SK-N-SH (cell line): ENCODE data around the gene SLC13A1. TPM values are rescaled to one million over a fixed set of nuclear protein-coding genes. Genes with fewer than 3 reads are reported as not detected.

Source experiments
- CTCF ChIA-PET: fragments of 300-600, 350-600 bp; formaldehyde crosslinking; extraction: SDS; loops from one replicate; lab custom pipeline; 2021; lab: Yijun Ruan, JAX
- POLR2A ChIA-PET: fragments of 350-600 bp; sonication (Branson Sonifier 250); formaldehyde crosslinking; extraction: SDS; loops from one replicate; lab custom pipeline; 2020; ENCODE audit warnings: antibody characterized with exemption, inconsistent platforms; lab: Yijun Ruan, JAX
- DNase-seq: peaks from one replicate; pipeline ENCODE4 v3.0.0; 2012
- H2AFZ ChIP-seq: fragments of 200-600 bp; sonication (generic); 2 replicates; pipeline ENCODE4 v1.8.1; 2016; ENCODE audit warnings: antibody characterized with exemption, mild to moderate bottlenecking, low read depth
- H3F3A ChIP-seq: fragments of 200-600 bp; sonication (generic); replicated peaks from 2 replicates; pipeline ENCODE3; 2016; ENCODE audit warnings: antibody characterized with exemption, mild to moderate bottlenecking; ENCODE audit not compliant: insufficient read depth
- H3K27ac ChIP-seq, 2 experiments: fragments of 200-500 bp in 1 of 2; fragments of 200-600 bp in 1 of 2; sonication (Bioruptor generic) in 1 of 2; sonication (generic), shearing (Covaris generic) in 1 of 2; 2 replicates each; pipeline versions ENCODE4 v1.5.1 to v1.6.1; 2014 to 2016; ENCODE audit warnings: low read depth in 2 of 2, inconsistent platforms in 1 of 2, low read length in 1 of 2, mild to moderate bottlenecking in 1 of 2, mixed read lengths in 1 of 2
- H3K27me3 ChIP-seq: fragments of 200-600 bp; sonication (generic), shearing (Covaris generic); 2 replicates; pipeline ENCODE4 v1.6.1; 2016; ENCODE audit warnings: mixed run types; ENCODE audit not compliant: insufficient read depth
- H3K36me3 ChIP-seq, 2 experiments: fragments of 200-500 bp in 1 of 2; fragments of 200-600 bp in 1 of 2; sonication (Bioruptor generic) in 1 of 2; sonication (generic) in 1 of 2; replicated peaks in 1 of 2; 2 replicates each; pipeline versions ENCODE3 to v1.5.1; 2014 to 2016; ENCODE audit warnings: low read length in 1 of 2, mild to moderate bottlenecking in 1 of 2; ENCODE audit not compliant: insufficient read depth in 2 of 2, control insufficient read depth in 1 of 2
- H3K4me1 ChIP-seq, 2 experiments: fragments of 200-500 bp in 1 of 2; fragments of 200-600 bp in 1 of 2; sonication (Bioruptor generic) in 1 of 2; sonication (generic), shearing (Covaris generic) in 1 of 2; 2 replicates each; pipeline versions ENCODE4 v1.5.1 to v1.6.1; 2014 to 2016; ENCODE audit warnings: low read depth in 1 of 2, low read length in 1 of 2, mixed run types in 1 of 2; ENCODE audit not compliant: insufficient read depth in 2 of 2, control insufficient read depth in 1 of 2
- H3K4me2 ChIP-seq: fragments of 200-600 bp; sonication (generic), shearing (Covaris generic); 2 replicates; pipeline ENCODE4 v1.6.1; 2017; ENCODE audit warnings: mixed run types
- H3K4me3 ChIP-seq, 2 experiments: fragments of 200-500 bp in 1 of 2; fragments of 200-600 bp in 1 of 2; sonication (Bioruptor generic) in 1 of 2; sonication (generic), shearing (Covaris generic) in 1 of 2; 2 replicates each; pipeline versions ENCODE4 v1.5.1 to v1.8.1; 2014 to 2016; ENCODE audit warnings: low read depth in 2 of 2, inconsistent platforms in 1 of 2, low read length in 1 of 2, mild to moderate bottlenecking in 1 of 2, mixed read lengths in 1 of 2, moderate library complexity in 1 of 2
- H3K79me2 ChIP-seq: fragments of 200-600 bp; sonication (generic); 2 replicates; pipeline ENCODE4 v1.8.1; 2017; ENCODE audit warnings: mild to moderate bottlenecking; ENCODE audit not compliant: insufficient read depth
- H3K9ac ChIP-seq: fragments of 200-600 bp; sonication (generic); 2 replicates; pipeline ENCODE4 v1.6.1; 2017; ENCODE audit warnings: mixed run types
- H3K9me2 ChIP-seq: fragments of 200-600 bp; sonication (generic); 2 replicates; pipeline ENCODE4 v1.6.1; 2017; ENCODE audit warnings: mixed run types
- H3K9me3 ChIP-seq: fragments of 200-600 bp; sonication (generic); 2 replicates; pipeline ENCODE4 v1.6.1; 2017; ENCODE audit warnings: mixed run types, mild to moderate bottlenecking, moderate library complexity
- H4K20me1 ChIP-seq: fragments of 200-600 bp; sonication (generic); 2 replicates; pipeline ENCODE4 v1.6.1; 2017; ENCODE audit warnings: mild to moderate bottlenecking, mixed run types; ENCODE audit not compliant: insufficient read depth
- EZH2phosphoT487 ChIP-seq: fragments of 200-600 bp; sonication (generic); IDR thresholded peaks from 2 replicates; pipeline ENCODE4 v1.6.1; 2017; ENCODE audit warnings: low read depth, mixed run types, mild to moderate bottlenecking, antibody characterized with exemption, moderate library complexity, borderline replicate concordance
- FOXJ3 ChIP-seq: sonication (generic); formaldehyde crosslinking; IDR thresholded peaks from 2 replicates; pipeline ENCODE4 v1.5.1; 2020; ENCODE audit warnings: mild to moderate bottlenecking, missing genetic modification reagents
- FOXM1 ChIP-seq: IDR thresholded peaks from 2 replicates; pipeline ENCODE4 v1.4.0; 2012; ENCODE audit warnings: low read depth, mild to moderate bottlenecking
- GATA2 ChIP-seq: sonication (generic); formaldehyde crosslinking; IDR thresholded peaks from 2 replicates; pipeline ENCODE4 v1.5.0; 2020; ENCODE audit warnings: mild to moderate bottlenecking, missing genetic modification reagents
- JUND ChIP-seq: IDR thresholded peaks from 2 replicates; pipeline ENCODE4 v1.4.0; 2012
- NRF1 ChIP-seq: IDR thresholded peaks from 2 replicates; pipeline ENCODE4 v1.6.1; 2012; ENCODE audit warnings: low read depth, mild to moderate bottlenecking, low read length
- RCOR1 ChIP-seq: fragments of 150-350 bp; IDR thresholded peaks from 2 replicates; pipeline ENCODE4 v1.6.1; 2017; ENCODE audit warnings: antibody characterized with exemption, low read length
- RXRA ChIP-seq: IDR thresholded peaks from 2 replicates; pipeline ENCODE4 v1.4.0; 2012; ENCODE audit warnings: low read depth, mild to moderate bottlenecking, borderline replicate concordance
- SIN3A ChIP-seq: IDR thresholded peaks from 2 replicates; pipeline ENCODE4 v1.6.1; 2012; ENCODE audit warnings: low read depth, mild to moderate bottlenecking, low read length, moderate library complexity, borderline replicate concordance
- TAF1 ChIP-seq: IDR thresholded peaks from 2 replicates; pipeline ENCODE4 v1.6.1; 2012; ENCODE audit warnings: low read depth, mild to moderate bottlenecking, low read length, moderate library complexity, borderline replicate concordance
- WGBS: methylation state at CpG from one replicate; pipeline ENCODE4 v1.1.6; 2017; ENCODE audit warnings: low lambda C conversion rate; 5-methylcytosine and 5-hydroxymethylcytosine counted together
- polyA plus RNA-seq, 3 experiments: library from polyadenylated mRNA; depleted of rRNA; stranded (reverse); fragments of >200 nt; gene quantifications; 2 replicates each; pipeline ENCODE4 v1.2.3, GENCODE V29; 2012
- TF ChIP-seq, protein P1 (sequence below): fragments of 200-600 bp; sonication (generic); IDR thresholded peaks from 2 replicates; pipeline ENCODE4 v1.6.1; 2017; ENCODE audit warnings: antibody characterized with exemption, mild to moderate bottlenecking, moderate library complexity
- TF ChIP-seq, protein P2 (sequence below): IDR thresholded peaks from 2 replicates; pipeline ENCODE4 v1.4.0; 2012; ENCODE audit warnings: low read depth, borderline replicate concordance
- TF ChIP-seq, protein P3 (sequence below): IDR thresholded peaks from 2 replicates; pipeline ENCODE4; 2012
- TF ChIP-seq, protein P4 (sequence below): IDR thresholded peaks from 2 replicates; pipeline ENCODE4 v1.4.0; 2012; ENCODE audit warnings: low read depth

Gene SLC13A1
- polyA plus RNA-seq, 1 of the 3 experiments (the other 2 are of a cell fraction), result not detected

DNA sequence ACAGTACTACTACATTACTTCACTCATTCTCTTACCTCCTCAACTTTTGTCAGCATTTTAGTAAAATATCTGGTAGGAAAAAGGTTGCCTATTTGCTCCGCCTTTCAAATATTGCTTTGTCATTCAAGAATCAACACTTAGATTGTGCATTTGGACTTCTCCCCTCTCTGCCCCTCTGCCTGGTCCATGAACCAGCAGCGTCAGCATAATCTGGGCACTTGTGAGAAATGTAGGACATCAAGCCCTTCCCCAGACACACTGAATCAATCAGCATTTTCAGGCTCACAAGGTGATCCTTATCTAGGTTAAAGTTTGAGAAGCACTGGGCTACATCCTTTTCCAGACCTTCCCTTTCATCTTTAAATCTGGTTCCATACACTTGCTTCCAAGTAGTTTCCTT, 16.3 kb downstream of the SLC13A1 start:
- CTCF ChIA-PET, result interaction anchor here (0.6 to 1.1 kb wide), 2 partner anchors 11 to 184 kb away, joined by 3 read pairs; no protein-coding TSS in a partner anchor
- H3K4me1 ChIP-seq, result no peaks in the 10 kb centered on the region
- TF ChIP-seq GATA2 (CRISPR knock-in tag), result no peak
- TF ChIP-seq, protein P1, sequence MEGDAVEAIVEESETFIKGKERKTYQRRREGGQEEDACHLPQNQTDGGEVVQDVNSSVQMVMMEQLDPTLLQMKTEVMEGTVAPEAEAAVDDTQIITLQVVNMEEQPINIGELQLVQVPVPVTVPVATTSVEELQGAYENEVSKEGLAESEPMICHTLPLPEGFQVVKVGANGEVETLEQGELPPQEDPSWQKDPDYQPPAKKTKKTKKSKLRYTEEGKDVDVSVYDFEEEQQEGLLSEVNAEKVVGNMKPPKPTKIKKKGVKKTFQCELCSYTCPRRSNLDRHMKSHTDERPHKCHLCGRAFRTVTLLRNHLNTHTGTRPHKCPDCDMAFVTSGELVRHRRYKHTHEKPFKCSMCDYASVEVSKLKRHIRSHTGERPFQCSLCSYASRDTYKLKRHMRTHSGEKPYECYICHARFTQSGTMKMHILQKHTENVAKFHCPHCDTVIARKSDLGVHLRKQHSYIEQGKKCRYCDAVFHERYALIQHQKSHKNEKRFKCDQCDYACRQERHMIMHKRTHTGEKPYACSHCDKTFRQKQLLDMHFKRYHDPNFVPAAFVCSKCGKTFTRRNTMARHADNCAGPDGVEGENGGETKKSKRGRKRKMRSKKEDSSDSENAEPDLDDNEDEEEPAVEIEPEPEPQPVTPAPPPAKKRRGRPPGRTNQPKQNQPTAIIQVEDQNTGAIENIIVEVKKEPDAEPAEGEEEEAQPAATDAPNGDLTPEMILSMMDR, result no peak
- no peak for TF ChIP-seq NRF1
- no peak for TF ChIP-seq FOXM1
- no peak for TF ChIP-seq EZH2phosphoT487
- no peak for TF ChIP-seq TAF1
- TF ChIP-seq, protein P2, sequence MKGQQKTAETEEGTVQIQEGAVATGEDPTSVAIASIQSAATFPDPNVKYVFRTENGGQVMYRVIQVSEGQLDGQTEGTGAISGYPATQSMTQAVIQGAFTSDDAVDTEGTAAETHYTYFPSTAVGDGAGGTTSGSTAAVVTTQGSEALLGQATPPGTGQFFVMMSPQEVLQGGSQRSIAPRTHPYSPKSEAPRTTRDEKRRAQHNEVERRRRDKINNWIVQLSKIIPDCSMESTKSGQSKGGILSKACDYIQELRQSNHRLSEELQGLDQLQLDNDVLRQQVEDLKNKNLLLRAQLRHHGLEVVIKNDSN, result no peak
- TF ChIP-seq JUND, result no peak
- TF ChIP-seq RCOR1, result no peak
- TF ChIP-seq, all 33 proteins: peak for 0
- 25% methylated on average over 2 of the region's 2 CpGs for WGBS
- no peak for DNase-seq
- H3F3A ChIP-seq, result no peaks in the 10 kb centered on the region
- POLR2A ChIA-PET, result no interaction called here
- H3K4me3 ChIP-seq, result no peak overlapping the region
- no peaks in the 10 kb centered on the region for H3K36me3 ChIP-seq
- H3K9ac ChIP-seq, result no peak overlapping the region
- H3K9me2 ChIP-seq, result no peaks in the 10 kb centered on the region
- no peak overlapping the region for H3K4me2 ChIP-seq
- no peak overlapping the region for H3K27ac ChIP-seq
- H4K20me1 ChIP-seq, result no peaks in the 10 kb centered on the region
- H3K79me2 ChIP-seq, result no peaks in the 10 kb centered on the region
- no peak overlapping the region for H2AFZ ChIP-seq
- H3K9me3 ChIP-seq, result no peaks in the 10 kb centered on the region
- H3K27me3 ChIP-seq, result no peaks in the 10 kb centered on the region

DNA sequence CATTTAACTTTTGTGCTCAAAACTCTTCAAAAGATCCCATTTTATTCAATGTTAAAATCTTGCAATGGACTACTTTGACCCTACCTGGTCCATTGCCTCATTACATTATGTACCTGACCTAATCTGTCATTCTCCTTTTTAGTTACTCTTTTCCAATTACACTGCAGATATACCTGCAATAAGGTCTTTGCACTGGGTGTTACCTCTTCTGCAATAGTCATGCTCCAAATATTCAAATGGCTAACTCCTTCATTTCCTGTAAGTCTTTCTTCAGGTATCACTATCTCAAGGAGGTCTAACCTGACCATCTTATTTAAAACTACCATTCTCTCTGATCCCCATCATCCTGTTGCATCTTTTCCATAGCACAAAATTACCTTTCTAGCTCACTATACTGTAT, 22.3 kb downstream of the SLC13A1 start:
- TF ChIP-seq TAF1 (no peak), SIN3A (no peak), FOXJ3 (CRISPR knock-in tag) (no peak), RXRA (no peak)
- TF ChIP-seq, protein P2, result no peak
- TF ChIP-seq, protein P3, sequence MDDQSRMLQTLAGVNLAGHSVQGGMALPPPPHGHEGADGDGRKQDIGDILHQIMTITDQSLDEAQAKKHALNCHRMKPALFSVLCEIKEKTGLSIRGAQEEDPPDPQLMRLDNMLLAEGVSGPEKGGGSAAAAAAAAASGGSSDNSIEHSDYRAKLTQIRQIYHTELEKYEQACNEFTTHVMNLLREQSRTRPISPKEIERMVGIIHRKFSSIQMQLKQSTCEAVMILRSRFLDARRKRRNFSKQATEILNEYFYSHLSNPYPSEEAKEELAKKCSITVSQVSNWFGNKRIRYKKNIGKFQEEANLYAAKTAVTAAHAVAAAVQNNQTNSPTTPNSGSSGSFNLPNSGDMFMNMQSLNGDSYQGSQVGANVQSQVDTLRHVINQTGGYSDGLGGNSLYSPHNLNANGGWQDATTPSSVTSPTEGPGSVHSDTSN, result no peak
- TF ChIP-seq, protein P4, sequence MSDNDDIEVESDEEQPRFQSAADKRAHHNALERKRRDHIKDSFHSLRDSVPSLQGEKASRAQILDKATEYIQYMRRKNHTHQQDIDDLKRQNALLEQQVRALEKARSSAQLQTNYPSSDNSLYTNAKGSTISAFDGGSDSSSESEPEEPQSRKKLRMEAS, result no peak

More for the DNA sequence above, 22.3 kb downstream of the SLC13A1 start:
- Histone ChIP-seq H3K9me2 (no peaks in the 10 kb centered on the region), H3K4me2 (no peak overlapping the region), H3K27me3 (no peaks in the 10 kb centered on the region), H3K79me2 (no peaks in the 10 kb centered on the region), H2AFZ (no peak overlapping the region), H3K9me3 (no peaks in the 10 kb centered on the region), H4K20me1 (no peaks in the 10 kb centered on the region), H3F3A (no peaks in the 10 kb centered on the region), H3K36me3 (no peaks in the 10 kb centered on the region), H3K4me3 (no peak overlapping the region), H3K4me1 (no peaks in the 10 kb centered on the region), H3K9ac (no peak overlapping the region), H3K27ac (no peak overlapping the region)
- ChIA-PET POLR2A (no interaction called here), CTCF (interaction anchor here (1.0 kb wide), 1 partner anchor 23 kb away, joined by 3 read pairs; no protein-coding TSS in a partner anchor)
- DNase-seq, result no peak
